ENCODE data around the gene MIR17HG.

GRCh38 chr13:91303031-91303430 lies 44.5 kb upstream of the MIR17HG start:
- TF ChIP-seq CTCF (IDR thresholded peaks at IDR 0.05), result no peak
- no peak for TF ChIP-seq POLR2A (IDR thresholded peaks at IDR 0.05)

All from lower leg skin (tissue), 3 donors.